Liver (tissue), 9 donors: ENCODE results near the gene JAKMIP1. TPM values are rescaled to one million over a fixed set of nuclear protein-coding genes. Genes with fewer than 3 reads are reported as not detected.

Experiments
- DNase-seq: peaks from one replicate; pipeline ENCODE4 v3.0.0-alpha.2; 2017; ENCODE audit warnings: low spot score
- H3K27ac ChIP-seq, 2 donors: one replicate each; pipeline ENCODE4 v1.7.0; 2013; ENCODE audit warnings: inconsistent platforms in 2 of 2, low read length in 2 of 2, control low read depth in 1 of 2, low read depth in 1 of 2, mild to moderate bottlenecking in 1 of 2
- H3K27me3 ChIP-seq, 4 donors: one replicate each; pipeline versions ENCODE4 v1.6.1 to v1.7.0; 2013; ENCODE audit warnings: low read length in 3 of 4, inconsistent platforms in 1 of 4, mild to moderate bottlenecking in 1 of 4, moderate library complexity in 1 of 4; ENCODE audit not compliant: control insufficient read depth in 4 of 4, insufficient read depth in 4 of 4
- H3K36me3 ChIP-seq, 4 donors: one replicate each; pipeline versions ENCODE4 v1.6.1 to v1.7.0; 2013; ENCODE audit warnings: low read length in 3 of 4, mild to moderate bottlenecking in 3 of 4, low read depth in 1 of 4, moderate library complexity in 1 of 4; ENCODE audit not compliant: control insufficient read depth in 4 of 4, insufficient read depth in 3 of 4
- H3K4me1 ChIP-seq, 4 donors: one replicate each; pipeline versions ENCODE4 v1.6.1 to v1.7.0; 2013; ENCODE audit warnings: low read length in 3 of 4, mild to moderate bottlenecking in 3 of 4, moderate library complexity in 1 of 4; ENCODE audit not compliant: control insufficient read depth in 4 of 4, insufficient read depth in 4 of 4
- H3K4me3 ChIP-seq, 3 donors: one replicate each; pipeline versions ENCODE4 v1.6.1 to v1.7.0; 2013; ENCODE audit warnings: low read length in 3 of 3, control low read depth in 1 of 3, low read depth in 1 of 3, mild to moderate bottlenecking in 1 of 3
- H3K9ac ChIP-seq, 2 donors: one replicate each; pipeline ENCODE4 v1.7.0; 2013; ENCODE audit warnings: low read length in 2 of 2, mild to moderate bottlenecking in 2 of 2, moderate library complexity in 2 of 2, control low read depth in 1 of 2, low read depth in 1 of 2
- H3K9me3 ChIP-seq, 4 donors: one replicate each; pipeline versions ENCODE4 v1.6.1 to v1.7.0; 2013; ENCODE audit warnings: low read length in 3 of 4; ENCODE audit not compliant: control insufficient read depth in 4 of 4
- ATF3 ChIP-seq: IDR thresholded peaks from 2 replicates; pipeline ENCODE4 v1.6.1; 2016; ENCODE audit warnings: antibody characterized with exemption
- CTCF ChIP-seq: fragments of 150-350 bp; IDR thresholded peaks from 2 replicates; pipeline ENCODE4 v1.5.1; 2017; ENCODE audit warnings: improper control_type of control experiment, low read depth, low read length; ENCODE audit not compliant: missing input control
- EGR1 ChIP-seq, 2 donors: IDR thresholded peaks; 2 replicates each; pipeline ENCODE4 v1.6.1; 2016 to 2018; ENCODE audit warnings: antibody characterized with exemption in 2 of 2, low read depth in 2 of 2
- FOXA1 ChIP-seq: IDR thresholded peaks from 2 replicates; pipeline ENCODE4 v1.6.1; 2016; ENCODE audit warnings: antibody characterized with exemption
- FOXA2 ChIP-seq: IDR thresholded peaks from 2 replicates; pipeline ENCODE4 v1.6.1; 2016; ENCODE audit warnings: antibody characterized with exemption
- GABPA ChIP-seq, 2 donors: IDR thresholded peaks in 1 of 2; conservative IDR thresholded peaks in 1 of 2; 2 replicates each; pipeline ENCODE4 v1.6.1; 2016; ENCODE audit warnings: antibody characterized with exemption in 2 of 2, mild to moderate bottlenecking in 1 of 2, moderate library complexity in 1 of 2
- HNF4A ChIP-seq, 2 donors: conservative IDR thresholded peaks; 2 replicates each; pipeline ENCODE4 v1.6.1; 2016; ENCODE audit warnings: antibody characterized with exemption in 2 of 2, mild to moderate bottlenecking in 2 of 2
- HNF4G ChIP-seq: IDR thresholded peaks from 2 replicates; pipeline ENCODE4 v1.6.1; 2016; ENCODE audit warnings: antibody characterized with exemption
- JUND ChIP-seq, 2 donors: IDR thresholded peaks; 2 replicates each; pipeline ENCODE4 v1.6.1; 2016; ENCODE audit warnings: antibody characterized with exemption in 2 of 2
- NR2F2 ChIP-seq: IDR thresholded peaks from 2 replicates; pipeline ENCODE4 v1.6.1; 2016; ENCODE audit warnings: antibody characterized with exemption
- SP1 ChIP-seq: IDR thresholded peaks from 2 replicates; pipeline ENCODE4 v1.6.1; 2018; ENCODE audit warnings: antibody characterized with exemption, mild to moderate bottlenecking
- TAF1 ChIP-seq: conservative IDR thresholded peaks from 2 replicates; pipeline ENCODE4 v1.6.1; 2016; ENCODE audit warnings: antibody characterized with exemption, mild to moderate bottlenecking
- YY1 ChIP-seq: IDR thresholded peaks from 2 replicates; pipeline ENCODE4 v1.6.1; 2016; ENCODE audit warnings: antibody characterized with exemption, mild to moderate bottlenecking
- ZBTB33 ChIP-seq: IDR thresholded peaks from 2 replicates; pipeline ENCODE4 v1.6.1; 2016; ENCODE audit warnings: antibody characterized with exemption
- WGBS: extraction: QIAGEN DNeasy Blood & Tissue Kit; methylation state at CpG from one replicate; pipeline ENCODE4 v1.1.7; 2013; 5-methylcytosine and 5-hydroxymethylcytosine counted together
- polyA plus RNA-seq, 2 donors: library from polyadenylated mRNA; stranded (reverse) in 1 of 2; unstranded in 1 of 2; fragments of 200-250 nt in 1 of 2; fragments of >200 nt in 1 of 2; fragmentation: Nextera tagmentation in 1 of 2; extraction: Ambion mirVana in 1 of 2; gene quantifications; one replicate each; pipeline versions ENCODE4 v1.2.1 to v1.2.3, GENCODE V29; 2013 to 2015
- total RNA-seq, 2 donors: library from RNA; depleted of rRNA; stranded (reverse); fragments of >200 nt; gene quantifications; one replicate each; pipeline ENCODE4 v1.2.3, GENCODE V29; 2014
- donor health status: healthy.
- donor health status: healthy.
- donor health status: healthy.
- donor health status: healthy.
- donor health status: healthy.

Gene JAKMIP1
- total and polyA plus RNA-seq, 4 donors, result 0.08 to 0.50 TPM; not detected in 2

DNA sequence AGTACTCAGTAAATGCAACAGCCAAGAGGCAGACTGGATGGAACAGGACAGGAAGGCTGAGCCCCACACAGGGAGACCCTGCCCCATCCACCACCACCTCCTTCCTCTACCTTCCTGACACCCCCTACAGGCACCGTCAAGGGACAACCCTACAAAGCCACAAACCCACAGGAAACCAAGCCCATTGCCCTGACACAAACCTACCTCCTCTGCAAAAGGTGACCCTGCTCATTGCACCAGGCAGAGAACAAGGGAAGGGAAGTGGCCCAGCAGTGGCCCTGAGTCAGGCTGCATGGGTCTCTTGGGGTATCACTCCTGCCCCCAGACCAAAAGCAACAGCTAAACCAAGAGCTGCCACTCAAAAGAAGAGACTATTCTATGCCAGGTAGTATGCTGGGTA lies 21.0 kb downstream of the JAKMIP1 start:
- DNase-seq, result no peak
- Histone ChIP-seq H3K9me3 (peaks cover 0 to 5% (median 3%) of the 10 kb centered on the region in 4 donors), H3K27me3 (peaks cover 0 to 7% (median under 1%) of the 10 kb centered on the region in 4 donors), H3K4me1 (no peaks in the 10 kb centered on the region), H3K36me3 (no peaks in the 10 kb centered on the region), H3K9ac (no peak overlapping the region), H3K27ac (no peak overlapping the region), H3K4me3 (no peak overlapping the region)
- no peak for TF ChIP-seq TAF1
- TF ChIP-seq NR2F2, result no peak
- no peak for TF ChIP-seq YY1
- TF ChIP-seq GABPA (IDR thresholded peaks at IDR 0.05 in 1 of 2, conservative IDR thresholded peaks at IDR 0.05 in 1 of 2), result no peak
- no peak for TF ChIP-seq FOXA1
- TF ChIP-seq HNF4A (conservative IDR thresholded peaks at IDR 0.05), result no peak
- TF ChIP-seq ATF3, result no peak
- TF ChIP-seq JUND (IDR thresholded peaks at IDR 0.05), result no peak
- TF ChIP-seq EGR1 (IDR thresholded peaks at IDR 0.05; ENCODE audit: low read depth in 2 of 2), result no peak
- no peak for TF ChIP-seq SP1
- 69% methylated on average over 1 of the region's 1 CpG for WGBS

- no peak overlapping the region for H3K9ac ChIP-seq
- H3K4me3 ChIP-seq, result no peak overlapping the region
- 73% methylated on average over 4 of the region's 4 CpGs for WGBS
- no peaks in the 10 kb centered on the region for H3K36me3 ChIP-seq
- H3K9me3 ChIP-seq, result peaks cover 0 to 5% (median 3%) of the 10 kb centered on the region in 4 donors
- H3K27ac ChIP-seq, result no peak overlapping the region
- no peak for DNase-seq
- peaks cover 0 to 7% (median under 1%) of the 10 kb centered on the region in 4 donors for H3K27me3 ChIP-seq
- no peaks in the 10 kb centered on the region for H3K4me1 ChIP-seq
- TF ChIP-seq ATF3 (no peak), FOXA2 (no peak)
These were observed 21.6 kb downstream of the JAKMIP1 start for GRCh38 chr4:6178757-6179156.

DNA sequence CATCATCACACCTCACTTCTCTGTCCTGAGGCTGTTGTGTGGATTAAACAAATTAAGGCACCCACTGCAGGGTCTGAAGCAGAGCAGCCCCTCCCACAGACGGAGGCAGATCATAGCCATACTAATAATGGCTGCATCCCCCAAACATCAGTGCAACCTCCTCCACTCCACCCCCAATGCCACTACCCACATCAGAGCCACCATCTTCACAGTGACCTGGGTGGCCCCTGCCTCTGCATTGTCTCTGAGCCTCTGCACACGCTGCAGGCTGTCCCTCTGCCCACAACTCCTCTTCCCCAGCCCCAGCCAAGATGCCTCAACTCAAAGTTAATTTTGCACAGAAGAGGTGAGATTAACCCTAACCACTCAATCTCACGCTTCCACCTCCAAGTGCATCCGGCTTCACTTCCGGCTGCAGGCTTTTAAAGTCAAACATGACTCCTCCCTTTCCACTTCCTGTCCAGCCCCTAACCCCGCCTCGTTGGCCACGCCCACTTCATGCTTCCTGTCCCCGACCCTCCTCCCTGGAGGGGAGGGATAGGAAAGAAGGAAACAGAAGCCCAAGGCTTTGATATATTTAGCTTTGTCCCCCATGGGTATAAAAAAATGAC lies 22.7 kb downstream of the JAKMIP1 start:
- Histone ChIP-seq H3K36me3 (no peaks in the 10 kb centered on the region), H3K27ac (no peak overlapping the region), H3K9me3 (peaks cover 0 to 5% (median 3%) of the 10 kb centered on the region in 4 donors), H3K9ac (no peak overlapping the region), H3K27me3 (peaks cover 0 to 7% (median under 1%) of the 10 kb centered on the region in 4 donors), H3K4me1 (no peaks in the 10 kb centered on the region), H3K4me3 (no peak overlapping the region)
- no peak for DNase-seq
- TF ChIP-seq CTCF (no peak), YY1 (no peak), SP1 (no peak), FOXA1 (no peak), GABPA (IDR thresholded peaks at IDR 0.05 in 1 of 2, conservative IDR thresholded peaks at IDR 0.05 in 1 of 2) (no peak), TAF1 (no peak), ZBTB33 (no peak), NR2F2 (no peak), HNF4G (no peak)
- 47% methylated on average over 9 of the region's 9 CpGs for WGBS
